ENCODE measurements around the gene NDUFS6.
"Not testable (repeated sequence)": the region's sequence is repeated elsewhere in the genome, so short reads cannot be mapped to it uniquely, and the experiment has no call there.

DNA sequence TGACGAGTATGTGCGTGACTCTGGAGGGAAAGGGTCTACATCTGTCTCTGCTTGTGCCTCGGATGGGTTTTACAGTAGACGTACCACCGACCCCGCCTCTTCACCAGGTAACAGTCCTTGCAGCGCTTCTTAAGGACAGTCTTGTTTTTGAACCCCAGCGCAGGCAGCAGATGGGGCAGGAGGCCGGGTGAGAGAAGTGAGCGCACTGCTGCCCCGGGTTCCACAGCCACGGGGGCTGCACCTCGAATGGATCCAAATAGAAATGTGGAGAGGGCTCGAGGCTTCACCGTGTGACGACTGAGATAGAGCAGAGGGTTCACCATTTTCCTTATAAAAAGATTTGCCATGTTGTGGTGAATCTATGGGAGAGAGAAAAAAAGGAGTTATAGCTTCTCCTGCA is 2.6 kb upstream of the NDUFS6 start:
- not testable (repeated sequence) for TF ChIP-seq TAF1, POLR2A, POLR2AphosphoS5, POU2F2, SPI1 (IDR thresholded peaks at IDR 0.05; ENCODE audit: low read depth, low read length)

All from GM12891 (cell line).